GM13976 (cell line): ENCODE measurements around the gene SDC1.

Source experiments
- DNase-seq: peaks from one replicate; pipeline ENCODE4 v3.0.0; 2012; ENCODE audit warnings: low spot score
- in situ Hi-C: fragments of 300-500 bp; cut with MboI; formaldehyde crosslinking; loops from one replicate; pipeline ENCODE4 v1.12.0; 2022; ENCODE audit warnings: low sequenced_read_pairs, mixed read lengths, inconsistent platforms; ENCODE audit not compliant: unreplicated experiment
- TF ChIP-seq, protein P1 (sequence below): IDR thresholded peaks from 2 replicates; pipeline ENCODE4 v1.5.1; 2012; ENCODE audit warnings: borderline replicate concordance, mild to moderate bottlenecking; ENCODE audit not compliant: insufficient read depth; ENCODE audit errors: extremely low read depth, missing control alignments, control extremely low read depth

SDC1 gene

DNA sequence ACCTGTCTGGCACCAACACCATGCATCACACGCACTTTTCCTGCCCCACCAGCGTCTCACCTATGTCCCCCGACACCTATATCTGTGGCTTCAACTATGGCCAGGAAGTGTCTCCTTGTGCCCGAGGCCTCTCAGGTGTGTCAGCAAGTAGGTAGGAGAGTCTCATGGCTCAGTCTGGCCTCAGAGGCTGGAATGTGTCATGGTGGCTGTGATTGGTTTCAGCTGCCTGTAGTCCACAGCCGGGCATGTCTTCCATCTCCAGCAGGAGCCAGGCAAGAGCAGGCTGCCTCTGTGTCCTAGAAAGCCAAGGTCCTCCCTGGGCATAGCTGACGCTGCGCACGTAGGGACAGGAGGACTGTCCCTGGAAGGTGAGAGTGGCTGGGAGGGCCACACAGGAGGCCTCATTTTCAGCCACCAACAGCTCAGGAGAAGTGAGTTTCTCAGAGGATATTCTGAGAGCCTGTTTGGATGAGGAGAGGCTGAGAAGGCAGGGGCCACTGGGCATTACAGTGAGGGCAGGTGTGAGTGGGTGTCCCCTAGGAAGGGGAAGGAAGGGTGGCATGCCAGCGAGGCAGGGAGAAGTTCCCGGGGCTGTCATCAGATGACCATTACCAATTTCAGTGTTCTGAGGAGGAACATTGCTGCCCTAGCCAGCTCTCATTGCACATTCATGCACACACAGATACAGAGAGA lies 47.2 kb downstream of the SDC1 start:
- in situ Hi-C loops = no loop called here
- TF ChIP-seq, protein P1, sequence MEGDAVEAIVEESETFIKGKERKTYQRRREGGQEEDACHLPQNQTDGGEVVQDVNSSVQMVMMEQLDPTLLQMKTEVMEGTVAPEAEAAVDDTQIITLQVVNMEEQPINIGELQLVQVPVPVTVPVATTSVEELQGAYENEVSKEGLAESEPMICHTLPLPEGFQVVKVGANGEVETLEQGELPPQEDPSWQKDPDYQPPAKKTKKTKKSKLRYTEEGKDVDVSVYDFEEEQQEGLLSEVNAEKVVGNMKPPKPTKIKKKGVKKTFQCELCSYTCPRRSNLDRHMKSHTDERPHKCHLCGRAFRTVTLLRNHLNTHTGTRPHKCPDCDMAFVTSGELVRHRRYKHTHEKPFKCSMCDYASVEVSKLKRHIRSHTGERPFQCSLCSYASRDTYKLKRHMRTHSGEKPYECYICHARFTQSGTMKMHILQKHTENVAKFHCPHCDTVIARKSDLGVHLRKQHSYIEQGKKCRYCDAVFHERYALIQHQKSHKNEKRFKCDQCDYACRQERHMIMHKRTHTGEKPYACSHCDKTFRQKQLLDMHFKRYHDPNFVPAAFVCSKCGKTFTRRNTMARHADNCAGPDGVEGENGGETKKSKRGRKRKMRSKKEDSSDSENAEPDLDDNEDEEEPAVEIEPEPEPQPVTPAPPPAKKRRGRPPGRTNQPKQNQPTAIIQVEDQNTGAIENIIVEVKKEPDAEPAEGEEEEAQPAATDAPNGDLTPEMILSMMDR = no peak
- no peak for DNase-seq

DNA sequence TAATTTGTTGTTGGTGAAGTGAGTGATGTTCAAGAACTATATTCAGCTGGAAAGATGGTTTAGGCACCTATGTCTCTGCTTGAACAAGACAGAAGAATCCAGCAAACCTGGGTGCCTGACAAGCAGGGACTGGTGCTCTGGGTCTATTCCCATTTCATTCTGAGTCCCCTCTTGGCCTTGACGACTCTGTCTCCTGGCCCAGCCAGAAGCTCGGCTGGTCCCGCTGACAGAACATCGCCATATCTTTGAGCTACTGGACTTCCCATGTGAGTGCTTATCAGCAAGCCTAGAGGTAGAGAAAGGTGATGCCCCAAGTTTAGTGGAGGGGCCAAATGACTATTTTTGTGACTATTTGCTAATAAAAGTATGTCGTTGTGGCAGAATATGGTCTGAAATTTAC lies 48.2 kb downstream of the SDC1 start:
- in situ Hi-C loops = no loop called here
- TF ChIP-seq, protein P1 = no peak
- no peak for DNase-seq

DNA sequence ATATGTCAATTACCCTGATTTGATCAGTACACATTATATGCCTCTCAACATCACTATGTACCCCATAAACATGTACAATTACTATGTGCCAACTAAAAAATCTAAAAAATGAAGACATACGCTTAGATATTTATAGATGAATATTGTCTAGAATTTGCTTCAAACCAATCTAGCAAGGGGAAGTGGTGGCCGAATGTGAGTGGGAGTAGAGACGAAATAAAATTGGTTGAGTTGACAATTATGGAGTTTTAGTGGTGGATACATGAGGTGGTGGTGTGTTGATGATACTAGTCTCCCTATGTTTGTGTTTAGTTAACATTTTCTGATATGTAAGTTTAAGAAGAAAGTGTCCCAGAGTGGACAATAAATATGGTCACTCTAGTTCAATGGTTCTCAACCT lies 49.0 kb downstream of the SDC1 start:
- DNase-seq = no peak
- TF ChIP-seq, protein P1 = no peak
- in situ Hi-C loops = no loop called here

DNA sequence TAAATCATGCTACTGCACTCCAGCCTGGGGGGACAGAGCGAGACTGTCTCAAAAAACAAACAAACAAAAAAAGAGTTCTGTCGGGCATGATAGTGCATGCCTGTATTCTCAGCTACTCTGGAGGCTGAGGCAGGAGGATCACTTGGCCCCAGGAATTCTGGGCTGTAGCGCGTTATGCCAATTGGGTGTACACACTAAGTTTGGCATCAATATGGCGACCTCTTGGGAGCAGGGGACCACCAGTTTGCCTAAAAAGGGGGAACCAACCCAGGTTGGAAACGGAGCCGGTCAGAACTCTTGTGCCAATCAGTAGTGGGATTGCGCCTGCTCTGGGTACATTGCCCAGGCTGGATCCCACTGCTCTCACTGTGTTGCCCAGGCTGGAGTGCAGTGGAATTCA lies 49.7 kb downstream of the SDC1 start:
- TF ChIP-seq, protein P1 = no peak
- no peak for DNase-seq
- in situ Hi-C loops = no loop called here

DNA sequence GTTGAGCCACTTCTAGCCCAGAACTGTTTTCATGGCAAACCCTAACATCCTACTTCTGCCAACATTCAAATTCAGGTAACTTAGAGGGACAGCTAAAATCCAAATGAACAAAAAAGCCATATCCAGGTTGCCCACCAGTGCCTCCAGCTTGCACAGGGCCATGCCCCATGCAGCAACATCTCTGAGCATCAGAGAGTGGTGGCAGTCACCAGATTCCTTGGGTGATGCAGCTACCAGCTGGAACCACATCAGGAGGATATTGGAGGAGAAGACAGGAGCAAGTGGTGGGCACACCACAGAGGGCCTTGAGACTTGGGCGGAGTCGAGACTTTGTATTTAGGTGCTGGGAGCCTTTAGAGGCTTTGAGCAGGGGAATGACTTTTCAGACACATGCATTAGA lies 50.5 kb downstream of the SDC1 start:
- TF ChIP-seq, protein P1 = no peak
- in situ Hi-C loops = no loop called here
- no peak for DNase-seq

DNA sequence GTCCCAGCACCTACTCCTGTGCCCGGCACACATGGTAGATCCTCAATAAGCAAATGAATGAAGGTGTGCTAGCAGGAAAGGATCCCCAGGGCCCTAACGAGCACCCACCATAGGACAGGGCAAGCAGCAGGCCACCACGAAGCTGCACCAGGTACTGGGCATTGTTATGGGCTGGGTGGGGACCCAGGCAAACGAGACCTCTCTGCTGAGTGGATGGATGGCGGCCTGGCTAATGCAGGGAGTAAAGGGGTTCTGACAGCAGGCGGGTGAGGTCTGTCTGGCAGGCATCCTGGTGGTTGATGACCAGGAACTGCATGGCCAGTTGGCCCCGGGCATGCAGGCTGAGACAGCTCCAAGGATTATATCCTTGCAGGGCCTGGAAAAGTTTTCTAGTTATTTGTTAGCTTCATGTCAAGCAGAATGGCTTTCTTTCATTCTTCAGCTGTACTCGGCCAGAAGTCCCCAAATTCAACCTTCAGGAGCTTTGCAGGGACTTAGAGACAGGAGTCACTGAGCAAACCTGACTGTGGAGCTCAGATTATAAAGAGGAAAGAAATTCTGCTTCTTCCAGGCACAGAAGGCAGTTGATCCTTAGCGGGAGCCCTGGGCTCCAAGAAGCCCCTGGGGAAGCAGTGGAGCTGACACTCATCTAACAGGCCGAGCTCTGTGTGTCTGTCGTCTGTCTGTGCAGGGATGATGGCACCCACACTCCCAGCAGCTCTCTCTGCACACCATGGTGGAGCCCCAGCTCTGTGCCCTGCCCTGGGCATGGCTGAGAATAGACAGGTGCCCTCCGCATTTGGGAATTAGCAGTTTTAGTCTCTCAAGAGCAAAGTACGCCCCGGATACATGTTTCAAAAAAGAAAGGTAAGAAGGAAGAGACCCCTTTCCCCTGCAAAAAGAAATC lies 51.2 kb downstream of the SDC1 start:
- in situ Hi-C loops = no loop called here
- no peak for DNase-seq
- TF ChIP-seq, protein P1 = no peak
